ENCODE data around the gene MBNL3. TPM values are rescaled to one million over a fixed set of nuclear protein-coding genes. Genes with fewer than 3 reads are reported as not detected.
A peak's percentile ranks its signal among the peaks of the same experiment; 100 is the strongest.

Gene MBNL3
- total RNA-seq, 1 donor: 10.2 TPM

GRCh38 chrX:132491191-132491590, 2.4 kb upstream of the MBNL3 start:
- TF ChIP-seq, protein P1, sequence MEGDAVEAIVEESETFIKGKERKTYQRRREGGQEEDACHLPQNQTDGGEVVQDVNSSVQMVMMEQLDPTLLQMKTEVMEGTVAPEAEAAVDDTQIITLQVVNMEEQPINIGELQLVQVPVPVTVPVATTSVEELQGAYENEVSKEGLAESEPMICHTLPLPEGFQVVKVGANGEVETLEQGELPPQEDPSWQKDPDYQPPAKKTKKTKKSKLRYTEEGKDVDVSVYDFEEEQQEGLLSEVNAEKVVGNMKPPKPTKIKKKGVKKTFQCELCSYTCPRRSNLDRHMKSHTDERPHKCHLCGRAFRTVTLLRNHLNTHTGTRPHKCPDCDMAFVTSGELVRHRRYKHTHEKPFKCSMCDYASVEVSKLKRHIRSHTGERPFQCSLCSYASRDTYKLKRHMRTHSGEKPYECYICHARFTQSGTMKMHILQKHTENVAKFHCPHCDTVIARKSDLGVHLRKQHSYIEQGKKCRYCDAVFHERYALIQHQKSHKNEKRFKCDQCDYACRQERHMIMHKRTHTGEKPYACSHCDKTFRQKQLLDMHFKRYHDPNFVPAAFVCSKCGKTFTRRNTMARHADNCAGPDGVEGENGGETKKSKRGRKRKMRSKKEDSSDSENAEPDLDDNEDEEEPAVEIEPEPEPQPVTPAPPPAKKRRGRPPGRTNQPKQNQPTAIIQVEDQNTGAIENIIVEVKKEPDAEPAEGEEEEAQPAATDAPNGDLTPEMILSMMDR (IDR thresholded peaks at IDR 0.05; ENCODE audit: insufficient read depth, low read length): no peak
- no peak overlapping the region for H3K4me3 ChIP-seq (ENCODE audit: low read depth, low read length)
- no peak for DNase-seq (ENCODE audit: low read depth)

GRCh38 chrX:132489578-132490419, 961 bp upstream of the MBNL3 start:
- H3K4me3 ChIP-seq (ENCODE audit: low read depth, low read length): peak overlapping the region; percentile 59
- DNase-seq (ENCODE audit: low read depth): no peak
- TF ChIP-seq, protein P1 (IDR thresholded peaks at IDR 0.05; ENCODE audit: insufficient read depth, low read length): no peak

DNA sequence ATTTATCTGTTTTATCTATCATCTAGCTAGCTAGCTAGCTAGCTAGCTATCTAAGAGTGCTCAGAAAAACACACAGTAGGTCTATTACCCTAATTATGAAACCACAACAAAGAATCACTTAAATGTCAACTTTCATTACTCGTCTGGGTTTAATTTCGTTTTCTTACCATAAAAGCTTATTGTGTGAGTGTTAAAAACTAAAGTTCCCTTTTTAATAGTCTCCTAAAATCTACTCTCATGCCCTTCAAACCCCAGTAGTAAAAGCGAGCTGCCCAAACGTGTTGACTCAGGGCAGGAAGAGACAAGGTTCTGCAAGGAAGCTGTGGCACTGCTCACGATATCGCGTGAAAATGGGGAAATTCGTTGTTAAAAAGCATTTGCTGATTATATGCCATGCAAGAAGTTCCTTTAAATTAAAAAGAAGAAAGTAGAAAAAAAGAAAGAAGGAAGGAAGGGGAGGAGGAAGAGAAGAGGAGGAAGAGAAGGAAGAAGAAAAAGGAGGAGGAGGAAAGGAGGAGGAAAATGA, 595 bp downstream of the MBNL3 start:
- H3K4me3 ChIP-seq (ENCODE audit: low read depth, low read length): peak overlapping the region; percentile 59
- peak; percentile 36 for DNase-seq (ENCODE audit: low read depth)
- TF ChIP-seq, protein P1 (IDR thresholded peaks at IDR 0.05; ENCODE audit: insufficient read depth, low read length): no peak

GRCh38 chrX:132486599-132487178, 2.1 kb downstream of the MBNL3 start:
- DNase-seq (ENCODE audit: low read depth): no peak
- H3K4me3 ChIP-seq (ENCODE audit: low read depth, low read length): no peak overlapping the region
- TF ChIP-seq, protein P1 (IDR thresholded peaks at IDR 0.05; ENCODE audit: insufficient read depth, low read length): no peak

DNA sequence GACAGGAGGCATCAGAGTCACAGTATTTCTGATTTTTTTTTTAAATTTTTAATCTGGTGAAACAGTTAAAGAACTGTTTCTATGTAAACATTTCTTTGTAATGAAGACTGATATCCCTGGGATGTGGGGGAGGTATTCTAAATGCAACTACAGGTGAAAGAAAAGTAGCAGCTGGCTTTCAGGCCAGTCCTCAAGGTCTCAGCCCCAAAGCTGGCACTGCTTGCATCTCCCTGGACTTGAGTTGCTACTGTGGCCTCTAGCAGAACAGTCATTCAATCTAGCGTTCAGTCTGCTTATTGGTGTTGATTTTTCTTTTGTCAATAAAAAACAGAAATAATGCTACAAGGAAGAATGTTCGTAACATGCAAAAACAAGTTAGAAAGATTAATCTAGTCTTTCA, 4.9 kb downstream of the MBNL3 start:
- no peak overlapping the region for H3K4me3 ChIP-seq (ENCODE audit: low read depth, low read length)
- no peak for DNase-seq (ENCODE audit: low read depth)
- TF ChIP-seq, protein P1 (IDR thresholded peaks at IDR 0.05; ENCODE audit: insufficient read depth, low read length): no peak

DNA sequence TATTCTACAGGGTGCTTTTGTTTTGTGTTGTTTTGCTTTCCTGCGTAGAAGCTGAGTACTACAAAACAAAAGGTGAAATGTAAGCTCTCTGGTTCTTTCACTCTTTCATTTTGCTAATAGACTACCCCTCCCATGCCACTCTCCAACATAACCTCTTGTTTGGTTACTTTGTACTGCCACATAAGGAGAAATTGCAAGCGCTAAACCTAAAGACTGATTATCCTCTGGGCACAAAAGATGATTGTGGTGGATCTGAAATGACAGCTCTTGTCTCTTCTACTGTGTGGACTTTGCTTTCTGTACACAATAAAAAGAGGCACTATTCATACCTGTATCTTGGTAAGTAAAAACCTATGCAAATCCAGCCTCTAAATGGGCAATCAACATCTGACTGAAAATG, 5.3 kb downstream of the MBNL3 start:
- TF ChIP-seq, protein P1 (IDR thresholded peaks at IDR 0.05; ENCODE audit: insufficient read depth, low read length): no peak
- DNase-seq (ENCODE audit: low read depth): no peak
- no peak overlapping the region for H3K4me3 ChIP-seq (ENCODE audit: low read depth, low read length)

Data from fibroblast of the aortic adventitia (primary cell).